Gastroesophageal sphincter (tissue), 3 donors: ENCODE data around the gene ARID2.

Experiments
- EP300 ChIP-seq: sonication (generic); formaldehyde crosslinking; IDR thresholded peaks from one replicate; pipeline ENCODE4 v1.6.1; 2017; ENCODE audit warnings: antibody characterized with exemption, mild to moderate bottlenecking
- POLR2A ChIP-seq, 2 donors: fragments of 450-650 bp; IDR thresholded peaks; one replicate each; pipeline ENCODE4 v1.6.1; 2017; ENCODE audit warnings: antibody characterized with exemption in 2 of 2, mild to moderate bottlenecking in 2 of 2, moderate library complexity in 1 of 2
- POLR2AphosphoS5 ChIP-seq: sonication (generic); formaldehyde crosslinking; IDR thresholded peaks from one replicate; pipeline ENCODE4 v1.6.1; 2017; ENCODE audit warnings: antibody characterized with exemption
- TF ChIP-seq, protein P1 (sequence below), 4 experiments: fragments of 200-600 bp in 2 of 4; fragments of 450-650 bp in 2 of 4; sonication (generic) in 1 of 4; IDR thresholded peaks; one replicate each; pipeline ENCODE4 v1.5.1; 2017 to 2019; ENCODE audit warnings: antibody characterized with exemption in 4 of 4, mild to moderate bottlenecking in 2 of 4, moderate library complexity in 2 of 4

DNA sequence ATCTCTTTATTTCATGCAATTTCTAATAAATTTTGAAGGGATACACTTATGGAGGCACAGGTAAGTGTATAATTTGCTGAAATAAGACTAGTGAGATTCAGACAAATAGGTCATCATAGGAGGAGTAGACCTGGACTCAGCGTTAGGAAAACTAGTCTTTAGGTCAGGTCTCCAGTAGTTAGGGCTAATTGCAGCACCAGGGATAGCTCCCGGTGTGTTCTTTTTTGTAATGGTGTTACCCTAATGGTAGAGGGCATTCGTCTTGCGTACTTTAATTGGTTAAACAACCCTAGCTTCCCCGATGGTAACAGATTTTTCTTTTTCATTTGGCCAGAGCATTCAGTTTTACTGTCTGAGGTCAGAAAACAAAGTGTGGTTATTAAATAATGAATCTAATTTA, 64.9 kb downstream of the ARID2 start:
- TF ChIP-seq, protein P1, sequence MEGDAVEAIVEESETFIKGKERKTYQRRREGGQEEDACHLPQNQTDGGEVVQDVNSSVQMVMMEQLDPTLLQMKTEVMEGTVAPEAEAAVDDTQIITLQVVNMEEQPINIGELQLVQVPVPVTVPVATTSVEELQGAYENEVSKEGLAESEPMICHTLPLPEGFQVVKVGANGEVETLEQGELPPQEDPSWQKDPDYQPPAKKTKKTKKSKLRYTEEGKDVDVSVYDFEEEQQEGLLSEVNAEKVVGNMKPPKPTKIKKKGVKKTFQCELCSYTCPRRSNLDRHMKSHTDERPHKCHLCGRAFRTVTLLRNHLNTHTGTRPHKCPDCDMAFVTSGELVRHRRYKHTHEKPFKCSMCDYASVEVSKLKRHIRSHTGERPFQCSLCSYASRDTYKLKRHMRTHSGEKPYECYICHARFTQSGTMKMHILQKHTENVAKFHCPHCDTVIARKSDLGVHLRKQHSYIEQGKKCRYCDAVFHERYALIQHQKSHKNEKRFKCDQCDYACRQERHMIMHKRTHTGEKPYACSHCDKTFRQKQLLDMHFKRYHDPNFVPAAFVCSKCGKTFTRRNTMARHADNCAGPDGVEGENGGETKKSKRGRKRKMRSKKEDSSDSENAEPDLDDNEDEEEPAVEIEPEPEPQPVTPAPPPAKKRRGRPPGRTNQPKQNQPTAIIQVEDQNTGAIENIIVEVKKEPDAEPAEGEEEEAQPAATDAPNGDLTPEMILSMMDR (IDR thresholded peaks at IDR 0.05) = no peak
- TF ChIP-seq POLR2A (IDR thresholded peaks at IDR 0.05) = no peak
- no peak for TF ChIP-seq POLR2AphosphoS5
- no peak for TF ChIP-seq EP300
